22Rv1 (cell line): ENCODE data around the gene TUBB1.

ENCODE experiments used
- CTCF ChIP-seq: fragments of 450-650 bp; IDR thresholded peaks from 2 replicates; pipeline ENCODE4 v1.5.1; 2017; ENCODE audit warnings: mild to moderate bottlenecking
- ZFX ChIP-seq: fragments of 450-650 bp; IDR thresholded peaks from 2 replicates; pipeline ENCODE4 v1.6.1; 2017; ENCODE audit warnings: antibody characterized with exemption, borderline replicate concordance

DNA sequence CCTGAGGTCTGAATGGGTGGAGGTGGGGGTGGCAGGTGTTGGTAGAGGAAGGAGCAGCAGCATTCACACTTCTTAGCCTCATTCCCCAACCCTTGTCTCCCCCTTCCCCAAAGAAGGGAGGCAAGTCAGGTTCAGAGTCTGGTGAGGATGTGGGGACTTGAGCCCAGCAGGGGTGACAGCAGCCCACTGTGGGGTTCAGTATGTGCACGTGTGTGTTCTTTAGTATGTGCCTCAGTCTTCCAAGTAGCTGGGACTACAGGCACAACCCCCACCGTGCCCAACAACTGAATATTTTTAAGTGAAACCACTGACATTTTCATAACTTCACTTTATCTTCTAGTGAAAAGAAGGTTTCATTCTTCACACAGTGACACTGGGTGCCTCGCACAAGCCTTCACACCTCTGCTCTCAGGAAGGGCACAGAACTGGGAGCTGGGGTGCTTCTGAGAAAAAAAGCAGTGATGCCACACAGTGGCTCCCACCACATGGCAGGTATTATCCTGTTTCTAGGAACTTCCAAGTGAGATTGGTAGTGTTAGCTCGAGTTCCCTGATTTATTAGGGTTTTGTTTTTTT is 56.8 kb downstream of the TUBB1 start:
- TF ChIP-seq CTCF (no peak), ZFX (no peak)
